Activated naive CD8-positive, alpha-beta T cell treated with anti-CD3 and anti-CD28 coated beads, Interleukin-2, amount 50 U/mL, for 16 hours (primary cell): ENCODE data around the gene RD3L.

ENCODE experiments used
- DNase-seq: peaks from one replicate; pipeline ENCODE4 v3.0.0-alpha.2; 2020; ENCODE audit warnings: low read depth, low spot score

RD3L gene

DNA sequence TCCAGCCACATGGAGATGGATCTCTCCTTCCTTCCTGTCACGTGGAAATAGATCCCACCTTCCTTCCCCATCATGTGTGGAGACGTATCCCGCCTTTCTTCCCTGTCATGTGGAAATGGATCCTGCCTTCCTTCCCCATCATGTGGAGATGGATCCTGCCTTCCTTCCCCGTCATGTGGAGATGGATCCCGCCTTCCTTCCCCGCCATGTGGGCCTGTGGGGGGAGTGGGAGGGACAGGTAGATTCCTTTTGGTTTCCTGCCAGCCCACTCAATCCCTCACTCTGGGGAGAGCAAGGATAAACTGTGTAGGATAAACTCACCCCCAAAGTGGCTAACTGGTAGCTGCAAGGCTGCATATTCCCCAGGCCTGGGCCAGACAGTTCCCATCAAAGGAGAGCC lies 45.8 kb downstream of the RD3L start:
- no peak for DNase-seq

DNA sequence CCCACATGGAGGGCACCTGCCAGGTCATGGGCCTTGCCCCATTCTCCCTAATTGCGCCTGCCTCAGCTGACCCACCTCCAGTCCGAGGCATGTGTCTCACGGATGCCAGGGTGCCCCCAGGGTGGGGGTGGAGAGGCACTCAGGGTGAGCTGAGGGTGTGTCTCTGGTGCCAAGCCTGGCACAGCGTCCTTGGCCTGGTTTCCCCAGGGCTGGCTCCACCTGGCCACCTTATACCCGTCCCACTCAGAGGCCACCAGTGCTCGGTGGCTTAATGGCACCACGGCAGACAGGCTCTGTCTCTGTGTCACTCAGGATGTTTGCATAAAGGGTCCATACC lies 47.6 kb downstream of the RD3L start:
- DNase-seq = no peak

DNA sequence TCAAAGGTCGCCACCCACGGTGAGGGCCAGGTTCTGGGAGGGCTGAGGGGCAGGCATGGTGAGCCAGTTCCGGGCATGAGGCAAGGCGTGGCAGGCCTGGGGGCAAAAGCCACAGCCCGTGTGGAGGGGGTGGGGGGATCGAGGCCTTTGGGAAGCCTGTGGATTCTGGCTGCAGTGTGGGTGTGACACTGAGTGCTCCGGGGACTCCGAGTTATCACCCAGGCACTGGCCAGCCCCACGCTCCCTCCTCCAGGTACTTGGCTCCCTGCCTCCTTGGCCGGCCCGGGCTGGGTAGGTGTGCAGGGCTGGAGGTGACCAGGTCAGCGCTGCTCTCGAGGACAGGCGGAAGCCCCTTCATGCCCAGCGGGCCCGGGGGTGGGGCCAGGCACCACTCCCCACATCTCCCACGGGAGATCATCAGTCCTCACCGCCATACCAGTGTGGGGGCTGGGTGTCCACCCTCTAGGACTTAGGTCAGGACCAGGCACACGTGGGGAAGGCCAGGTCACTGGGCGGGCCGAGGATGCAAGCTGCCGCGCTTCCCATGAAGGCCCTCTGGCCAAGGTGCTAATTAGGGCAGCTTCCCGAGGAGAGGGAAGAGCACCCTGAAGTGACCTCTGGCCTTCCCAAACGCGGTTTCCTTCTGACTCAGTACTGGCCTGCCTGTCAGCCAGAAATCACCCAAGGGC lies 48.2 kb downstream of the RD3L start:
- DNase-seq = no peak

DNA sequence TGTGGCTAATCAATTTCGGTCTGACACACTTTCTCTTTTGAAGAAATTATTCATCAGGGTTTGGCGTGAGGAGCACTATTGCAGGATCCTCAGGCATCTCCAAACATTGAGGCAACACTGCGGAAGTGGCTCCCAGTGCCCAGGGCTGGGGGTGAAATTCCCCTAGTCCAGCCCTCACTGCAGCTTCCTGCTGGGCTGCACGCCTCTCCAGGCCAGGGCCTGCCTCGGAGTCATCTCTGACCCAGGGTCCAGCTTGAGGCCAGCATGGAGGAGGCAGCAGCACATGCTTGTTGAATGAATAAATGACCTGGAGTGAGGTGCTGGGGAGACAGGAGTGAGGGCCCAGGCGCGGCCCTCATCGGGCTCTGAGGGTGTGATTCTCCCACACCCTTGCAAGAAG lies 50.1 kb downstream of the RD3L start:
- no peak for DNase-seq

DNA sequence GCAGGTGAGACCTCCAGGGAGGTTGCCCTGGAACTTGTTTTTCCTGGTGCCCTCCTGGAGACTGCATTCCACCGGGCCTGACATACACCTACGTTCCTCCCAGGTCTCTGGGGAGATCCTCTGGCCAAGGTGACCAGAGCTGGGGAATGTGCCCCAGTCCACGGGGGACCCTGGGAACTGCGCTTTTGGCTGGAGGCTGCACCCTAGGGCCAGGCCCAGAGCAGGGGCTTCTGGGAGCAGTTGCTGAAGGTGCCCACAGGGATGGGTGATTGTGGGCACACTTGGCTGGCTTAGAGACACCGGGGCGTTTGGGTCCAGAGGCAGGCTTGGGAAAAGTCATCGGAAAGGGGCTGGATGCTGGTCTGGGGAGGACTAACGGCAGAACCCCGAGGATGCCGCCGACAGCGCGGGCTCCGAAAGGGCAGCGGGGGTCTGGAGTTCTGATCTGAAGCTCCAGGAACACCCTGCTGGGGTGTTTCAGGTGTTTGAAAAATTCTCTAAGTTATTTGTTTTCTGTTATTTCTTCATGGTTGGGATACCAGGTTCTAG lies 50.6 kb downstream of the RD3L start:
- DNase-seq = no peak

DNA sequence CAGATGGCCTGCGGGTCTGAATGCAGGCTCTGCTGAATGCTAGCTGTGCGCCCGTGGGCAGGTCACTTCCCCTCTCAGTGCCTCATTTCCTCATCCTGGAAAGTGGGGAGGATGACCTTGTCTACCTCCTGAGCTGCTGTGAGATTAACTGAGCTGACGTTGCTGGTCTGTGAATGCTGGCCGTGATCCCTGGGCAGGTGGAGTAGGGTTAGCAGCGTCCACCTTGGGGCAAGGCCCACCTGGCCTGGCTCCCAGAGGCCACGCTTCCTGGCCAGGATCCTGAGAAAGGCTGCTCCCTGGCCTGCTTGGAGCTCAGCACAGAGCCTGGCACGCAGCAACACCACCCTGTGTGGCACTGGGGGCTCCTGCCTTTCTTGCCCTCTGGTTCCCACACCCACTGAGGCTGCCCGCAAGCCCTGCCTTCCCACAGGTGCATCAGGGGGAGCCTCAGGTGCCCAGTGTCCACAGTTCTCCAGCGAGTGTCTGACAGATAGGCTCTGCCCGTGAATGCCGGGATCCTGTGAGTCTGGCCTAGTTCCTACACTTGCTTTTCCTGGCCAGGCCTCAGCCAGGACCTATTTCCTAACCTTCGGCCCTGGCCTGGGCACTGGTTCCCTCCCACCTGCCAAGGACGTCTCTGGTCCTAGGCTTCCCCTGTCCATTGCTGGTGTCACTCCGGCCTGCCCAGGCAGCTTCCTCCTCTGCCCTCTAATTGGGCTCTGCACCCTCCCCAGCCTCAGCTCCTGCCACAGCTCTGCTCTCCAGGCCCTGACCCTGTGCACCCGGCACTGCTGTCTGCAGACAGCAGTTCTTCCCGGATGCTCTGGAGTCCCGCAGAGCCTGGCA lies 51.3 kb downstream of the RD3L start:
- no peak for DNase-seq
